ENCODE measurements around the gene BARX1. TPM values are rescaled to one million over a fixed set of nuclear protein-coding genes. Genes with fewer than 3 reads are reported as not detected.
A peak's percentile ranks its signal among the peaks of the same experiment; 100 is the strongest.

The BARX1 gene
- total RNA-seq, 6 experiments from 2014 or later: not detected

- H3K27me3 ChIP-seq: no peaks in the 10 kb centered on the region
- WGBS (ENCODE audit: insufficient coverage, low coverage, low lambda C conversion rate, missing lambda C conversion rate): 83% methylated on average over 2 of the region's 3 CpGs
- intact Hi-C loops (cut with DNase I): no loop called here
- ATAC-seq (no peak), DNase-seq (no peak)
- H3K9me3 ChIP-seq: peaks cover 0 to 6% (median 0%) of the 10 kb centered on the region in 4 donors
- H3K4me3 ChIP-seq: no peak overlapping the region
- no peak for TF ChIP-seq CTCF (IDR thresholded peaks at IDR 0.05)
- TF ChIP-seq POLR2A (IDR thresholded peaks at IDR 0.05): no peak
- H3K27ac ChIP-seq: no peak overlapping the region
- no peaks in the 10 kb centered on the region for H3K36me3 ChIP-seq
- no peaks in the 10 kb centered on the region for H3K4me1 ChIP-seq
Measured at GRCh38 chr9:93969328-93969661, 14.1 kb upstream of the BARX1 start.

GRCh38 chr9:93968451-93969327, 13.5 kb upstream of the BARX1 start:
- no peak overlapping the region for H3K4me3 ChIP-seq
- TF ChIP-seq CTCF (IDR thresholded peaks at IDR 0.05) (no peak), POLR2A (IDR thresholded peaks at IDR 0.05) (no peak)
- no peak overlapping the region for H3K27ac ChIP-seq
- no peaks in the 10 kb centered on the region for H3K4me1 ChIP-seq
- ATAC-seq: no peak
- H3K9me3 ChIP-seq: peaks cover 0 to 6% (median 0%) of the 10 kb centered on the region in 4 donors
- H3K27me3 ChIP-seq: no peaks in the 10 kb centered on the region
- intact Hi-C loops (cut with DNase I): no loop called here
- no peaks in the 10 kb centered on the region for H3K36me3 ChIP-seq
- 59% methylated on average over 6 of the region's 25 CpGs for whole genome bisulfite sequencing (ENCODE audit: insufficient coverage, low coverage, low lambda C conversion rate, missing lambda C conversion rate)
- DNase-seq: no peak

GRCh38 chr9:93967020-93967803, 12.1 kb upstream of the BARX1 start:
- Histone ChIP-seq H3K27me3 (no peaks in the 10 kb centered on the region), H3K9me3 (no peaks in the 10 kb centered on the region), H3K36me3 (no peaks in the 10 kb centered on the region), H3K4me1 (no peaks in the 10 kb centered on the region), H3K4me3 (no peak overlapping the region), H3K27ac (no peak overlapping the region)
- intact Hi-C loops (cut with DNase I): no loop called here
- DNase-seq (no peak), ATAC-seq (no peak)
- TF ChIP-seq POLR2A (IDR thresholded peaks at IDR 0.05) (no peak), CTCF (IDR thresholded peaks at IDR 0.05) (no peak)
- 72% methylated on average over 5 of the region's 13 CpGs for WGBS (ENCODE audit: insufficient coverage, low coverage, low lambda C conversion rate, missing lambda C conversion rate)

GRCh38 chr9:93965830-93966577, 10.8 kb upstream of the BARX1 start:
- intact Hi-C loops (cut with DNase I): no loop called here
- DNase-seq: no peak

More at GRCh38 chr9:93965830-93966577, 10.8 kb upstream of the BARX1 start:
- Histone ChIP-seq H3K4me1 (no peaks in the 10 kb centered on the region), H3K27ac (no peak overlapping the region), H3K4me3 (no peak overlapping the region), H3K36me3 (no peaks in the 10 kb centered on the region), H3K9me3 (no peaks in the 10 kb centered on the region), H3K27me3 (peaks cover 0 to 6% of the 10 kb centered on the region in 2 donors)
- TF ChIP-seq CTCF (IDR thresholded peaks at IDR 0.05): peak in 2 of 4 donors; percentile 23 to 33
- TF ChIP-seq POLR2A (IDR thresholded peaks at IDR 0.05): no peak
- WGBS (ENCODE audit: insufficient coverage, low coverage, low lambda C conversion rate, missing lambda C conversion rate): 40% methylated on average over 1 of the region's 11 CpGs
- peak in 3 of 4 donors; percentile 35 to 54 (median 38) for ATAC-seq

Data from right lobe of liver (tissue), 6 donors.